GM12873 (cell line): ENCODE data around the gene GLCCI1.

Experiments
- TF ChIP-seq, protein P1 (sequence below): IDR thresholded peaks from 2 replicates; pipeline ENCODE4 v1.5.1; 2012; ENCODE audit warnings: low read depth, mild to moderate bottlenecking, moderate library complexity, low read length, control low read depth; ENCODE audit not compliant: insufficient read depth; ENCODE audit errors: missing control alignments

The GLCCI1 gene

DNA sequence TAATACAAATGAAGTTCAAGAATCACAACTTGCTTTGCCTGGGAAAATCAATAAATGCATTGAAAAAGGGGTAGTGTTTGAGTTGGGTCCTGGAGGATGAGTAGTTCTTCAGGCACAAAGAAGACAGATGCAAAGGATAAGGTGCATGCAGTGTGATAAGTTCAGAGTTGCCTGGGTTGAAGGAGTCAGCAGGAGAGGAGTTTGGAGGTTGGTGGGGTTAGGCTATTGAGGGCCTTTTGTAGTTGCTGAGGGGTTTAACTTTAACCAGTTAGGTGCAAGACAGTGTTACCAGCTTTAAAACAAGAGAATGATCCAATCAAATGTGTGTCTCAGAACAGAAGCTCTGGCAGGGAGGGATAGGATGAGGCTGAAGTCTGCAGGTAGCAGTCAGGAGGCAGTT, 44.3 kb upstream of the GLCCI1 start:
- TF ChIP-seq, protein P1, sequence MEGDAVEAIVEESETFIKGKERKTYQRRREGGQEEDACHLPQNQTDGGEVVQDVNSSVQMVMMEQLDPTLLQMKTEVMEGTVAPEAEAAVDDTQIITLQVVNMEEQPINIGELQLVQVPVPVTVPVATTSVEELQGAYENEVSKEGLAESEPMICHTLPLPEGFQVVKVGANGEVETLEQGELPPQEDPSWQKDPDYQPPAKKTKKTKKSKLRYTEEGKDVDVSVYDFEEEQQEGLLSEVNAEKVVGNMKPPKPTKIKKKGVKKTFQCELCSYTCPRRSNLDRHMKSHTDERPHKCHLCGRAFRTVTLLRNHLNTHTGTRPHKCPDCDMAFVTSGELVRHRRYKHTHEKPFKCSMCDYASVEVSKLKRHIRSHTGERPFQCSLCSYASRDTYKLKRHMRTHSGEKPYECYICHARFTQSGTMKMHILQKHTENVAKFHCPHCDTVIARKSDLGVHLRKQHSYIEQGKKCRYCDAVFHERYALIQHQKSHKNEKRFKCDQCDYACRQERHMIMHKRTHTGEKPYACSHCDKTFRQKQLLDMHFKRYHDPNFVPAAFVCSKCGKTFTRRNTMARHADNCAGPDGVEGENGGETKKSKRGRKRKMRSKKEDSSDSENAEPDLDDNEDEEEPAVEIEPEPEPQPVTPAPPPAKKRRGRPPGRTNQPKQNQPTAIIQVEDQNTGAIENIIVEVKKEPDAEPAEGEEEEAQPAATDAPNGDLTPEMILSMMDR: no peak

DNA sequence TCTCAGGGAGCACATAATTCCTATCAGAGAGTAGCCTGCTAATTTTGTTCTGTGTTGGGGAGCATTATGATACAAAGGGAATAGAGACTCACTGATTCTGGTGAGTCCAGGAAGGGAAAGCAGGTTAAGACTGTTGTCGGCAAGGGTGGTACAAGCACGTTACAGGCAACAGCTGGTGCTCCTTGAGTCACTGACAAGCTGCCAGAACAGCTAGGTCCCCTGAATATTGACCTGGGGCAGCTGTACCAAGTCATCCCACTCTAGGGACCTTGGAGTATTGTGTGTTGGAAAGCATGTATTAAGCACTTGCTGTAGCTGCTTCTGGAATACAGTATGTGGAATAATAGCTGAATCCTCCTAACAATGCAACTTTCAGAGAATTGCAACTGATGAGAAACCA, 37.0 kb upstream of the GLCCI1 start:
- TF ChIP-seq, protein P1: no peak

DNA sequence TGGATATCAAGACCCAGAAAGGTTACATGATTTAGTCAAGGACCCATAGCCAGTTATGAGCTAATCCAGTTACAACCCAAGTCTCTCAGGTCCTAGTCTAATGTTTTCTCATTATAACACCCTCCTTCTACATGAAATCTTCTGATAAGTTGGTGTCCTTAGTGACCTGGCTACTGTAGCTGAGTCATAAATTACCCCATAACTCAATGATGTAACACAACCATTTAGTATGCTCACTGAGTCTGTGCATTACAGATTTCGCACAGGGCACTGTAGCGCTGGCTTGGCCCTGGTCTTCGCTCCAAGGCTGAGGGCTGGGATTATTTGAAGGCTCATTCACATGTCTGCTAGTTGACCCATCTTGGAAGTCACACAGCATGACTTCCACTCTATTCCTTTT, 36.0 kb upstream of the GLCCI1 start:
- TF ChIP-seq, protein P1: no peak

DNA sequence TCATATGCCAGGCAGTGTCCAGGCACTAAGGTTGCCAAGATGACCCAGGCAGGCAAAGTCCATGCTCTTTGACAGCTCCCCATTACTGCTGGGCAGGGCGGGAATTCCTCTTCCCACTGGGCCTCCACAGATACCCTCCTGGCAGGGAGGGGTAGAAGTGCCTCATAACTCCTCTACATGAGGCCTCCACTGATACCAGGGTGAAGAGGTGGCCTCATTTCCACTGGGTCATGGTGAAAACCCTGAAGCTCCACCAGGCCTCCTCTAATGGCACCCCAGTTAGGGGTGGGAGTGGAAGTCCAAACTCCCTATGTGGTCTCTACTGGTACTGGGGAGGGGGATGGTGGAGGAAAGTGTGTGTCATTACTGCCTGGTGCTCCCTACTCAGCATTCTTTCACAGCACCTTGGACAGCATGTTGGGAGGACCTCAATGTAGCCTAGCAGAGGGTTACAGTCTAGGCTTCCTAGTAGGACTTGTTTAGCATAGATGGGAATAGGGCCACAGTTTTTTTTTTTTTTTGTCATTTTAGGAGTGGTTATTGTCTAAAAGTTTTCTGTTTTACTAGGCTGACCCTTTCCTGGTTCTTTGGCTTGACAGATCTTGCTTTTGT, 34.6 kb upstream of the GLCCI1 start:
- TF ChIP-seq, protein P1: no peak

DNA sequence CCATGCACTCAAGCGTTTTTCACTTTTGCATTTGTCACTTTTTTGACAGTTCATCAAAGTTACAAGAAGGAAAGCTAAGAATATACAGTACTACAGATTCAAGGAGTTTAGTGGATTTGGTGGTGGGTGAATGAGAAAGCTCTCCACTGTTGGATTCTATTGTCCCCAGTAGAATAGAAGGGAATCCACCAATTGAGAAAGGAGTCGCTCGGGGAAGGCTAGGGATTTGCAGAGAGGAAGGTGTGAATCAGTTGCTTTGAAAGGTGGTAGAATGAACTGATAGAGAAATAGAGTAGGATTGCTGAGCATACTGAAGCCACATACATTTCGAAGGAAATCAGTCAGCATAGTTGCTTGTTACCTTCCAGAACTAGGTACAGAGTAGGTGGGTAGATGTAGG, 33.7 kb upstream of the GLCCI1 start:
- TF ChIP-seq, protein P1: no peak

DNA sequence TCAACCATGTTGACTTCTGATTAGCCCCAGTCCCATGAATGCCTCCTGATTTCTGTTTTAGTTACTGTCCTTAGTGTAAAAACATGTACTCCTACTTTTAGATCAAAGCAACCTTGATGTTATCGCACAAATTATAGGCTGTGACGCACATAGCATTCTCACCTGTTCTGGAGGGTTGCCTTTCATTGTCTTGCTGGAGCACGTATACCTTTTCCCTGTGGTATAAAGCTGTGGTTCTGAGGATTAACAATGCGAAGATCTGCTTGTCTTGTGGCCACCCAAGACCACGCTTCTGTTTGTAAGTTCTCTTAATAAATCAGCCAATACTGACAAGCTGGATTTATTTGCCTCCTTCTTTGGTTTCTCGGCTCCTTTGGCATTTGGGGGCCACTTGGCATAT, 30.1 kb upstream of the GLCCI1 start:
- TF ChIP-seq, protein P1: no peak

DNA sequence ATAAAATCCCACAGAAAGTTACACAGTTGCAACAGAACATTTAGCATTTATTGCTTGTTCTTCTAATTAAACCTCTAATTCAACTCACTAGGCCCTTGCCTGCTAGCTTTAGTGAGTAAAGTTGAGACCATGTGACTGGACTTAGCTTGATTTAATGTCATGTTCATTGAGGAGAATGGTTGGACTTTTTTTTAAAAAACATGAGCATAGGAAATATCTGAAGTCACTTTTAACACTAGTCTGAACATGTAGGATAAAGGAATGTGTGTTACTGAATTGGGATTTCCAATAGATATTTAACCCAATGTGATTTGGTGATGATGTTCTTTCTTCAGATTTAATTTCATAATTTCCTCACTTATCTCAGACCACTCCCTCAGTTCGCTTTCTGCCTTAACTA, 24.6 kb upstream of the GLCCI1 start:
- TF ChIP-seq, protein P1: no peak
